H9 (cell line): Measurements from ENCODE around the gene LPAR1. TPM values are rescaled to one million over a fixed set of nuclear protein-coding genes. Genes with fewer than 3 reads are reported as not detected.

ENCODE experiments used
- DNase-seq: peaks from one replicate; pipeline ENCODE4 v3.0.0-alpha.2; 2017
- H2AFZ ChIP-seq: one replicate; pipeline ENCODE4 v1.6.1; 2013; ENCODE audit warnings: mild to moderate bottlenecking, low read length, control low read depth, moderate library complexity
- H2AK5ac ChIP-seq: 2 replicates; pipeline ENCODE4 v1.6.1; 2013; ENCODE audit warnings: low read length, control low read depth, mixed read lengths; ENCODE audit not compliant: insufficient read length
- H2BK120ac ChIP-seq: one replicate; pipeline ENCODE4 v1.6.1; 2013; ENCODE audit warnings: low read depth, mild to moderate bottlenecking, low read length, control low read depth, inconsistent platforms; ENCODE audit not compliant: poor library complexity, severe bottlenecking
- H2BK12ac ChIP-seq: 2 replicates; pipeline ENCODE4 v1.6.1; 2013; ENCODE audit warnings: low read length, control low read depth, mixed read lengths, low read depth; ENCODE audit not compliant: insufficient read length
- H2BK15ac ChIP-seq: 2 replicates; pipeline ENCODE4 v1.6.1; 2013; ENCODE audit warnings: low read depth, low read length, control low read depth
- H2BK20ac ChIP-seq: one replicate; pipeline ENCODE4 v1.6.1; 2013; ENCODE audit warnings: low read depth, mild to moderate bottlenecking, low read length, control low read depth, inconsistent platforms; ENCODE audit not compliant: poor library complexity, severe bottlenecking
- H2BK5ac ChIP-seq: 2 replicates; pipeline ENCODE4 v1.6.1; 2013; ENCODE audit warnings: low read length, control low read depth, mixed read lengths; ENCODE audit not compliant: insufficient read length
- H3K14ac ChIP-seq: 2 replicates; pipeline ENCODE4 v1.6.1; 2013; ENCODE audit warnings: low read length, control low read depth; ENCODE audit not compliant: insufficient read depth
- H3K18ac ChIP-seq: 2 replicates; pipeline ENCODE4 v1.6.1; 2013; ENCODE audit warnings: low read depth, mild to moderate bottlenecking, mixed read lengths, low read length, control low read depth; ENCODE audit not compliant: insufficient read length
- H3K23ac ChIP-seq: 2 replicates; pipeline ENCODE4 v1.6.1; 2013; ENCODE audit warnings: low read length, control low read depth, mixed read lengths, low read depth; ENCODE audit not compliant: insufficient read length
- H3K23me2 ChIP-seq: 2 replicates; pipeline ENCODE4 v1.6.1; 2013; ENCODE audit warnings: low read depth, mild to moderate bottlenecking, mixed read lengths, low read length, control low read depth; ENCODE audit not compliant: insufficient read length, poor library complexity, severe bottlenecking
- H3K27ac ChIP-seq: 2 replicates; pipeline ENCODE4 v1.5.1; 2013; ENCODE audit warnings: low read length, control low read depth, mixed read lengths, low read depth; ENCODE audit not compliant: insufficient read length
- H3K27me3 ChIP-seq: 2 replicates; pipeline ENCODE4 v1.6.1; 2013; ENCODE audit warnings: low read length, control low read depth, inconsistent platforms; ENCODE audit not compliant: insufficient read depth
- H3K4ac ChIP-seq: 2 replicates; pipeline ENCODE4 v1.6.1; 2013; ENCODE audit warnings: low read depth, mild to moderate bottlenecking, control low read depth, inconsistent platforms, low read length, moderate library complexity
- H3K4me1 ChIP-seq: 2 replicates; pipeline ENCODE4 v1.6.1; 2013; ENCODE audit warnings: low read length, control low read depth, inconsistent platforms; ENCODE audit not compliant: insufficient read depth
- H3K4me2 ChIP-seq: 2 replicates; pipeline ENCODE4 v1.6.1; 2013; ENCODE audit warnings: low read length, control low read depth, mixed read lengths; ENCODE audit not compliant: insufficient read length, insufficient read depth
- H3K56ac ChIP-seq: 2 replicates; pipeline ENCODE4 v1.6.1; 2013; ENCODE audit warnings: low read depth, mild to moderate bottlenecking, mixed read lengths, low read length, control low read depth; ENCODE audit not compliant: insufficient read length
- H3K79me1 ChIP-seq: 2 replicates; pipeline ENCODE4 v1.6.1; 2013; ENCODE audit warnings: low read depth, mild to moderate bottlenecking, moderate library complexity, low read length, control low read depth, inconsistent platforms; ENCODE audit not compliant: insufficient read depth, poor library complexity, severe bottlenecking
- H3K79me2 ChIP-seq: 2 replicates; pipeline ENCODE4 v1.6.1; 2013; ENCODE audit warnings: low read length, control low read depth, inconsistent platforms; ENCODE audit not compliant: insufficient read depth
- H3K9ac ChIP-seq: 2 replicates; pipeline ENCODE4 v1.6.1; 2013; ENCODE audit warnings: low read length, control low read depth, mixed read lengths; ENCODE audit not compliant: insufficient read length; ENCODE audit errors: extremely low read depth
- H3K9me3 ChIP-seq: one replicate; pipeline ENCODE4 v1.6.1; 2013; ENCODE audit warnings: low read depth, low read length, inconsistent platforms; ENCODE audit not compliant: control insufficient read depth
- H3T11ph ChIP-seq: one replicate; pipeline ENCODE4 v1.6.1; 2013; ENCODE audit warnings: mild to moderate bottlenecking, low read length, control low read depth, inconsistent platforms
- H4K20me1 ChIP-seq: one replicate; pipeline ENCODE4 v1.6.1; 2013; ENCODE audit not compliant: control insufficient read depth, insufficient read length, insufficient read depth
- H4K5ac ChIP-seq: 2 replicates; pipeline ENCODE4 v1.6.1; 2013; ENCODE audit warnings: low read depth, mild to moderate bottlenecking, mixed read lengths, low read length, control low read depth; ENCODE audit not compliant: insufficient read length
- H4K8ac ChIP-seq: replicated peaks from 2 replicates; pipeline ENCODE4 v1.6.1; 2013; ENCODE audit warnings: low read length, control low read depth, mixed read lengths, low read depth; ENCODE audit not compliant: insufficient read length
- H4K91ac ChIP-seq: 2 replicates; pipeline ENCODE4 v1.6.1; 2013; ENCODE audit warnings: low read depth, mild to moderate bottlenecking, moderate library complexity, mixed read lengths, low read length, control low read depth; ENCODE audit not compliant: insufficient read length
- H3K27ac Mint-ChIP-seq, 3 experiments: 2 replicates in 2 of 3; 3 replicates in 1 of 3; pipeline ENCODE4 v1.8.0; 2020 to 2021; ENCODE audit warnings: mixed read lengths in 3 of 3, mild to moderate bottlenecking in 1 of 3, moderate library complexity in 1 of 3
- H3K27me3 Mint-ChIP-seq: 2 replicates; pipeline ENCODE4 v1.8.0; 2021; ENCODE audit warnings: low read depth, mild to moderate bottlenecking, moderate library complexity, mixed read lengths
- H3K36me3 Mint-ChIP-seq, 3 experiments: 2 replicates in 2 of 3; 3 replicates in 1 of 3; pipeline ENCODE4 v1.8.0; 2020 to 2021; ENCODE audit warnings: low read depth in 3 of 3, mixed read lengths in 3 of 3; ENCODE audit not compliant: insufficient read depth in 1 of 3
- H3K4me1 Mint-ChIP-seq, 2 experiments: 2 replicates each; pipeline ENCODE4 v1.8.0; 2020; ENCODE audit warnings: mixed read lengths in 2 of 2
- H3K4me3 Mint-ChIP-seq, 2 experiments: 2 replicates in 1 of 2; 3 replicates in 1 of 2; pipeline ENCODE4 v1.8.0; 2020 to 2021; ENCODE audit warnings: mild to moderate bottlenecking in 2 of 2, mixed read lengths in 2 of 2, moderate library complexity in 1 of 2
- H3K9me3 Mint-ChIP-seq, 2 experiments: 2 replicates in 1 of 2; 3 replicates in 1 of 2; pipeline ENCODE4 v1.8.0; 2020; ENCODE audit warnings: mild to moderate bottlenecking in 2 of 2, mixed read lengths in 2 of 2, moderate library complexity in 1 of 2
- CTCF ChIP-seq: fragments of 200-600 bp; sonication (generic); conservative IDR thresholded peaks from 3 replicates; pipeline ENCODE4 v1.8.0; 2021; ENCODE audit warnings: antibody characterized with exemption, mild to moderate bottlenecking
- WGBS: extraction: QIAGEN DNeasy Blood & Tissue Kit; methylation state at CpG from one replicate; pipeline ENCODE4 v1.1.7; 2013; ENCODE audit warnings: missing lambda C conversion rate, low lambda C conversion rate, mixed read lengths; ENCODE audit not compliant: insufficient read length; ENCODE audit errors: extremely low coverage; 5-methylcytosine and 5-hydroxymethylcytosine counted together
- total RNA-seq: library from RNA; stranded (reverse); gene quantifications from 2 replicates; pipeline ENCODE4 v1.2.1, GENCODE V29; 2021

LPAR1 gene
- total RNA-seq, 1 experiment from 2014 or later, result 1.3 TPM

- no peak overlapping the region for H3K4me3 Mint-ChIP-seq
- Histone ChIP-seq H3K23ac (no peak overlapping the region), H2BK120ac (no peak overlapping the region), H3K79me1 (no peaks in the 10 kb centered on the region), H2AFZ (no peak overlapping the region), H3K4me2 (no peak overlapping the region), H3K27me3 (no peaks in the 10 kb centered on the region), H4K20me1 (no peaks in the 10 kb centered on the region), H3K56ac (no peak overlapping the region), H3K9ac (no peak overlapping the region), H3K79me2 (no peaks in the 10 kb centered on the region), H4K8ac (no peak overlapping the region), H3K27ac (no peak overlapping the region), H2BK15ac (no peak overlapping the region), H4K91ac (no peak overlapping the region), H2AK5ac (no peak overlapping the region), H3K9me3 (no peaks in the 10 kb centered on the region), H4K5ac (no peak overlapping the region), H3K18ac (no peak overlapping the region), H3K4ac (no peak overlapping the region), H3T11ph (no peak overlapping the region), H2BK12ac (no peak overlapping the region), H2BK5ac (no peak overlapping the region), H3K4me1 (no peaks in the 10 kb centered on the region), H3K14ac (no peak overlapping the region), H3K23me2 (no peaks in the 10 kb centered on the region), H2BK20ac (no peak overlapping the region)
- peaks cover 0 to 4% (median 0%) of the 10 kb centered on the region in 3 experiments; a peak in 3 of 7 replicates for H3K36me3 Mint-ChIP-seq
- DNase-seq, result no peak
- TF ChIP-seq CTCF, result no peak
- no peak overlapping the region for H3K27ac Mint-ChIP-seq
- WGBS, result no CpG with 5 or more reads among the region's 3 CpGs
- H3K9me3 Mint-ChIP-seq, result no peaks in the 10 kb centered on the region
- 0 out of 4 replicates have a peak, but pooled peaks cover 0 to 4% of the 10 kb centered on the region in 2 experiments for H3K4me1 Mint-ChIP-seq
- no peaks in the 10 kb centered on the region for H3K27me3 Mint-ChIP-seq
Observed at GRCh38 chr9:110936719-110937452, 101.4 kb downstream of the LPAR1 start.
